ENCODE results near the gene COX7B2.

COX7B2 gene, protein sequence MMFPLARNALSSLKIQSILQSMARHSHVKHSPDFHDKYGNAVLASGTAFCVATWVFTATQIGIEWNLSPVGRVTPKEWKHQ

DNA sequence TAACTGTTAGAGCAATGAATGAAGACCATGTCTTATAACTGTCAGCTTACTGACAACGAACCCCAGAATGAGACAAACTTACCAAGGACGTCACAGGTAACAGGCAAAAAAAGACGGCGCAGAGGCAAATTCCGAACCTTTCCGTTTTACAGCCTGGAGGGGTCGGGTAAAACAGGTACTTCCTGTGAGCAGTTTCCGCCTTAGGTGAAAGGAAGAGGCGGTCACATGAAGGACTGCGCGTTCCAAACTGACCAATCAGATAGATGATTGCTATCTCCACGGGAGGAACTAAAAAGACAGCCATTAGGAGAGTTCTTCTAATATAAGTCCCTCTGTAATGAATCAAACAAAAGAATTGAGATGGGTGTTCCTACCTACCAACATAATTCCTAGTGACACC, at the start of gene COX7B2:
COX7B2 (minus strand) TSS at position 168 of the 400 bp plus-strand sequence. CDS start 174,053 bp downstream, outside the sequence.
- no peak for DNase-seq (ENCODE audit: low spot score)

DNA sequence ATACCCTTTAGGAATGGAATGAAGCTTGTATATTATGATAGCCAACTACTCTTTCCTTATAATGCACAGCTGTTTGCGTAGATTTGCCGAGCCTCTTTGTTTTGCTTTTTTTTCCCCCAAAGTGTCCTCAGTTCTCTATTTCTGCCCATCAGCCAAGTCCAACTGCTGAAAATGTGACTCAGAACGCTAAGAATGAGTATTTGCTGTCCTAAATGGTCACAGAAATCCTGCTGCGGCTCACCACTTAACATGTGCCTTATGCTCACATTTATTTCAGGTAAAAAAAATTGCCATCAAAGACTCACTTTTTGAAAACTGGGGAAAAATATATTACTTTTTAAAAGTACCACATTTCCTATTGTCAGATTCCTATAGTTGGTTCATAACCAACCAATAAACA, 47.4 kb upstream of the COX7B2 start:
- no peak for DNase-seq (ENCODE audit: low spot score)

DNA sequence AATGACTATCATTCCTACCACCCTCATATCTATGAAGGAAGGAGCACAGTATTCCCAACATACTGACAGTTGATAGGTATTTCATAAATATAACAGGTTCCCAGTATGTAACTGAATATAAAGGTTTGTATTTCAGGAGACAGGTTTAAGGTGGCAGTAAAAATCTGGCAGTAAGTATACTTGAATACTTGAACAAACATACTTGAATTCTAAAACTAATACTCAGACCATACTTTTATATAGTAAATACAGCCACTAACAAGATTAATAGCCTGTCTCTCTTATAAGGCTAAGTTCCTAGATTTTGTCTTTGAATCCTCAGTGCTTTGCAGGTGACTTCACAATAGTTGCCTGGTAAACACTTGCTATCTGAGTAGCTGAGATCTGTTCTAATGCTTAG, 46.6 kb upstream of the COX7B2 start:
- no peak for DNase-seq (ENCODE audit: low spot score)

DNA sequence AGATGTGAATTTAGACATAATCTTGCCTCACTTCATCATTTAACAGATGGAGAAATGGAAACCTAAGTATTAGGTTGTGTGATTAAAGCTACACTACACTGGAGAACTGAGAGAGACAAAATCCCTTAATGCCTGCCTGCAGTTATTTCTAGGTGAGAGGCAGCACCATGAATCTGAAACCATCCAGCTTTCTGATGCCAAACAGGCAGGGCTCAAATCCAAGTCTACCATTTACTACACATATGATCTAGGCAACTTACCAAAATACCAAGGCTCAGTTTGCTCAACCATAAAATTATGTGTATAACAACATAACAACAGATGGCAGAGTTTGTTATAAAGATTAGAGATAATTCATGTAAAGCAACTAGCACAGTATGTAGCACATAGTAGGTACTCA, 45.6 kb upstream of the COX7B2 start:
- no peak for DNase-seq (ENCODE audit: low spot score)

DNA sequence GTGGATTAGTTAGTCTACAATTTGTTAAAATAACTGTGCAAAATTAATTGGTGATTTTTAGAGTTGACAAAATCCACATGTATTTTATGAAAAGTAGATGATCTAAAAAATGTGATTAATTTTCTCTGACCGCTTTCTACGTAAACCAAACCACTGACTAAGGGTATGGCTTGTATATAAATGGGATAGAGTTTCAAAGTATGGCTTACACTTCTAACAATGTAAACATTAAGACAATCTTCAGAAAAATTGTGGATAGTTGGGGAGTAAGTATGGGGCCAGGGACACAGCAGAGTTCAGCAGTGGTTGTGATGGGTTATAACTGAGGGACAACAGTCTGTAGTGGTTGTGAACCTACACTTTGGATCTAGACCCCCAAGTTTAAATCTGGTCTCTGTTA, 44.5 kb upstream of the COX7B2 start:
- no peak for DNase-seq (ENCODE audit: low spot score)

DNA sequence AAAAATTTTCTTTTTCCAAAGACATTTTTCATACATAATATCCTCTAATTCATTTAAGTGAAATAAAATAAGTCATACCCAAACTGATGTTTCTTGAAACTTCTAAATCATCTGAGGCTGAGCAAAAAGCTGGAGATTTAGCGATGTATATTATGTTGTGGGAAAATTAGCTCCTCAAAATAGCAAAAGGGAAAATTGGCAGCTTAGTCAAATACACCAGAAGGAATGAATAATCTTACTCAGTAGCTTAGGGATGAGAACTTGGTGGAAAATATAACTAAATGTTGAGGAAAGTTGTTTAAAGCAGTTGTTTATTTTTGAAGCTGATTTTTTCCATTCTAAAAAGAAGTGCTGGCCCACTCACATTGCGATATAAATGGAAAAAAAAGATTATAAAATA, 43.4 kb upstream of the COX7B2 start:
- DNase-seq (ENCODE audit: low spot score): no peak

DNA sequence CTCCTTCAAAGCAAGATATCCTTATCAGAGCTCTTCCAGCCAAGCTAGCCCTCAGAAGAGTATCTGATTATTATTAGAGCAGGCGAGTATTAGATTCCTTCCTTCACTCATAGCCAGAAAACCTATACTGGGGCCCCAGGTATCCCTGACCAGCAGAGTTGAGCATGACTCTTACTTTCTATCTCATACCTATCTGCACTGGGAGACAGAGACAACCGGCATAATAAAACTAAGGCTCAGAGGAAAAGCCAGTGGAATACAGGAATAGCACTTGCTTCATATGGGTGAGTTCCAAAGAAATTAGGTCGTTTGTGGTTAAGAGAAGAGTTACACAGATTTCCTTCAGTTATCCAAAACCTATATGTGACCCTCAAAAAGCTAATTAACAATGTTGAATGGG, 41.8 kb upstream of the COX7B2 start:
- no peak for DNase-seq (ENCODE audit: low spot score)

DNA sequence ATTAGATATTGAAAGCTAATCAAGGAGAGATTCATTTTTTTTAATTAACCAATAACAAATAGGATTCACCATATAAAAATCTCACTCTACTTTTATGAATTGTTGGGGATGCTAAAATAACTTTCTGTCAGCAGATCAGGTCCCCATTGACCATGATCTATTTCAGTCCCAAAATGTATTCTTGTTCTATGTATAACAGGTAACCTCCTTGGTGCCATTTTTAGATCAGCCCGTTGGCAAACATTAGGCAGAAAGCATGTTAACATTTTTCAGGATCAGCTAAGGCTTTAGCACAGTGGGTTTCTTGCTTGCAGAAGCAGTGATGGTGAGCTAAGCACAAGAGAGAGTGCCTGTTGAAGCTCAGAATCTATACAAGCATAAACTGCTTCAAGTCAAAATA, 40.8 kb upstream of the COX7B2 start:
- DNase-seq (ENCODE audit: low spot score): no peak

DNA sequence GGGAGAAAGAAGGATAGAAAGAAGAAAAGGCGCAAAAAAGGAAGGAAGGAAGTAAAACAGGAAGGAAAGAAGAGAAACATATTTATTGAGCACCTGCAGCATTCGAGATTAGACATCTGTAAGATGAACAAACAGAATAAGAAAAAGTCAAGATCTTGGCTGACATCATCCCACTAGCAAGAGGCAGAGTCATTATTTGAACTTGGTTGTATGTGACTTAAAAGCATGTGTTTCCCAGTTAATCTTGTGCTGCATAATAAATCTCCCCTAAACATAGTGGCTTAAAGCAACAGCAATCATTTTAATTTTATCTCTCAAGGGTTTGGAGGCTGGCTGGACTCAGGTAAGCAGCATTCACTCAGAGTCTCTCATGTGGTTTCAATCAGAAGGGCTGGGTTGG, 38.5 kb upstream of the COX7B2 start:
- DNase-seq (ENCODE audit: low spot score): no peak

DNA sequence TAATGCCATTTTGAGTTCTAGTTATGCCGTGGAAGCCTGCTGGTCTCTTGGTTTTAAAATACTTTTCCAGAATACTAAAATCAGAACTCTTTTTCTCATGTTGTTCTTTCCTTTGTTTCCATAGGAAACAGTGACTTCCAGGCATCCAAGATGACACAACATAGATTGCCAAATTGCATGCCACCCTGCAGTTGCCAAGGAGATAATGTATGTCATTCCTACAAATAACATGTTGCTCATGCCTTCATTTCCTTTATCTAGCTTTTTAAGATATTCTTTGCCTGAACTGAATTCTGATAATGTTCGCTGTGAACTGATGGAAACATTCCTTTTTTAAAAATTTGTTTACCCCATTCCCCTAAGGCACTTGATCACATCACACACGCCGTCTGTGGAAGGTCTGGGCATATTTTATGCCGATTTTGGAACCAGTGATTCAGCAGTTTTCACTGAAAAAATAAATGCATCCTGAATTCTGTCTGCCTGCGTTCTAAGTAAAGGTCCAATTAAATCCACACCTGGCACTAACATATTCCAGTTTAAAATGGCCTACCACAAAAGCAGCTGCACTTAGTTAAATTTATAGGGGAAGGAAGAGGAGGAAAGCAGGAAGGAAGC, 38.0 kb upstream of the COX7B2 start:
- DNase-seq (ENCODE audit: low spot score): no peak

DNA sequence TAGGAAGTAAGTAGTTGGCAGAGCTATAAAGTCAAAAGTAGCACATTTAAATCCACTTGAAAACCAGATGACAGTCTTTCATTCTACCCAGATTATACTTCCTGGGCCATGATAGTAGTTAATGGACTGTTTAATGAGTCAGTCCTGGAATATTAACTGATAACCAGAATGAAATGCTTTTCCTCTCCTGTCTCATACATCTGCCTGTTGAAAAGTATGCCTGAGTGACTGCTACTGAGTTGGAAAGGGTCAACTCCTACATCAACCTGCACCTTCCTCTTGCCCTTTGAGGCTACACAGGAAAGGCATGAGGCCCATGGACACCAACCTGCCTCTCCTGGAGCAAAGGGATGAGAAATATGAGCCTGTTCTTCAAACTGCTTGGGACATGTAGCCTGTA, 36.0 kb upstream of the COX7B2 start:
- no peak for DNase-seq (ENCODE audit: low spot score)

DNA sequence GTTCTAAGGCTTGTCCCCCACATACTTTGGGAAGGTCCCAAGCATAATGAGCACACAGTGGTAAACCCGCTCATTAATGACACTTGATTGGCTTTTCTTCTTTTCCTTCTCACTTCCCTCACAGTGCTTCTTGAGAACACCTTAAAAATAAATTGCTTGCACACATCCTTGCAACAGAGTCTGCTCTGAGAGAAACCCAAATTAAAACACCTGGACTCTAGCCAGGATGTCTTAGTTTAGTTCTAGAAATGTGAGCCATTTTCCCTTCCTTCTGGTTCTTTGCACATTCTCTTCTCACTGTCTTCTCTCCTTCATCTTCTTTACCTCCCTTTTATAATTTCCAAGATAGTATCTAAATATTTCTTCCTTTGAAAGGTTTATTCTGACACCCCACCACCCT, 35.3 kb upstream of the COX7B2 start:
- DNase-seq (ENCODE audit: low spot score): no peak

DNA sequence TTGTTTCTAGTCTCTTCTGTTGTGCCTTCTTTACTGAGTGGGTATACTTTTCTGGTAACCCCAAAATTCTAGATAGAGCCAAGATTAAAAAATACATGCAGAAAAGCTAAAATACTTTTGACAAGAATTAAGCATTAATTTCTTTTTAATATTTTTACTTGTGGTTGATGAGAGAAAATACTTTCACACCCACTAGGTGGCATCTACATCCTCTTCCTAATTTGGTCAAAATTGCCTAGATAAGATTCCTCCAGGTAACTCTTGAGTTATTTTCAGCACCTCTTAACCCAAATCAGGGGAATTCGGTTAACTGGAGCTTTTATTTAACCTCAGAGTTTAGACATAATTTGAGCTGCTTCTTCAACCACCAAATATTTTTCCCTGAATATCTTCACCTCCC, 28.4 kb upstream of the COX7B2 start:
- no peak for DNase-seq (ENCODE audit: low spot score)

DNA sequence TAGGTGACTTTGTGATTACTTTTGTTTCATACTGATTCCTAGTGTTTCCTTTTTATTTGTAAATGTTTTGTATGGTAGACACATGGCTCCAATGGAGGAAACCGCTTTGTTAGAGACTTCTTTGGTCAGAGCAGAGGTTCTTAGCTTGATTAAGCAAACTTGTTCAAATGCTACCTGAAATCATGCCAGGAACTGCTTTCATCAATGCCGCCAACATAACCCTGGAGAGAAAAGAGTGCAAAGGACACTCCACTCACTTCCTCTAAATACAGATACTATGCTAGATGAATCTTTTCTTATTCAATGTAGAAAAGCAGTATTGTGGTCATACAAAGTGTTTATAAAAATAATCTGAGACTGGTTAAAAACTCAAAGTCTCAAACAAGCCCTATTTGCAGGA, 25.7 kb upstream of the COX7B2 start:
- DNase-seq (ENCODE audit: low spot score): no peak

DNA sequence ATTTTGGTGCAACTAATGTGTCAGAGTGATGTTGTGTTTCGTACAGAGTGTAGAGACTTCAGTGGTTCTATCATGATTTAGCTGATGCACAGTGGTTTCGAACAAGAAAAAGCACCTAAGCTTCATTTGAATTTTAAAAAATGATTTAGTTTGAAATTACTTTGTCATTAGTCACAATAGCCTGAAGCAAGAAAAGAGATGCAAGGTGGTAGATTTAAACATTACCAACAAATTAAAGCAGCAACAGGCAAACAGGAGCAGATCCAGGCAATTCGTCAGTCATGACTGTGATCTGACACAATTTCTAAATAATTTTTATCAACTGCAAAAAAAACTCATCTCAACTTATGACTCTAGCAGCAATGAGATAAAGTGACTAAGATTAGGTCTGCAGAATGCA, 24.6 kb upstream of the COX7B2 start:
- no peak for DNase-seq (ENCODE audit: low spot score)

DNA sequence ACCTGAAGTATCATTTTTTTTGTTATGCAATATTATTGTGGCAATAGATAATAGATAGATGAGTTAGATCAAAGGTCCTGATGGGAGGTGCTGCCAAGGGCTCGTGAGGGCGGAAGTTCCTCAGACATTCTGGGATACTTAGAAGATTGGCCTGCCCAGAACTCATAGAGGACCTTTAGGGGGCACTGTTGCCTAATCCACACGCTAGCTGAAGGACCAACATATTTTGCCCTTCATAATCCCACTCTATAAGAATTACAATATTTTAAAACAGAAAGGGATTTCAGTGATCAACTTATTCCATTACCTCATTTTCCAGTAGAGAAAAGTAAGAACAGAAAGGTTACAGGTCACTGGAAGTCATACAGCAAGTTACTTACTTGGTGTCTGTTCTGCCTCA, 22.9 kb upstream of the COX7B2 start:
- DNase-seq (ENCODE audit: low spot score): no peak

DNA sequence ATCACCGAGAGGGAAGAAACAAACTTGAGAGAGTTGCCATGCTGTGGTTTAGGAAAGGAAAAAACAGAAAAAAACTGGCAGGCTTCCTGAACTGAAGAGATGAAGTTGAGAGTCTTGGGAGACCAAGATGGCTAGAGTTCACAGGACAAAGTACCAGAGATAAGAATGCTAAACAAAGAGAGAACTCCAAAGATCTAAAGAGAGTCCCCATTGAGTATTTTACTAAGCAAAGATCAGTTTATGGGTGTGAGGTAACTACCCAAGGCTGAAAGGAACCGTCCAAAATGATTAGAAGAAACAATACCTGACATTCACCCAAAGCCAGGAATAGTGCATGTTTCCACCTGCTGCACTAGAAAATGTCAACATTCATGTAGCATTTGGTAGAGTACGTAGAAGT, 21.8 kb upstream of the COX7B2 start:
- no peak for DNase-seq (ENCODE audit: low spot score)

DNA sequence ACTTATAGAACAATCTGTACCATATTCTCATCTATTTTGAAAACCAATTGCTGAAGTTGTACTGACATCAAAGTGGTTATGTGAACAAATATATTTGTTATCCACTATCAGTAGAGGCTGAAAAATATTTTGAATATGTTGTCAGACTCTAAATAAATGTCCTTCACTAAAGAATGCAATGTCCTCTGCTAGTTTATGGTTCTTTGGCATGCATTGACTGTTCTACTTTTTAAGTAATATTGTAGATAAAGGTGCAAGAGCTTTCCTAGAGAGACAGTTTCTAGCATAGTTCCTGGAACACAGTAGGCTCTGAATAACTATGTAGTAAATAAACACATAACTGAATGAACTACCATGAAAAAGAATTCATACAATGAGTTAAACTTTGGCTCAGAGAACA, 18.2 kb upstream of the COX7B2 start:
- DNase-seq (ENCODE audit: low spot score): no peak

DNA sequence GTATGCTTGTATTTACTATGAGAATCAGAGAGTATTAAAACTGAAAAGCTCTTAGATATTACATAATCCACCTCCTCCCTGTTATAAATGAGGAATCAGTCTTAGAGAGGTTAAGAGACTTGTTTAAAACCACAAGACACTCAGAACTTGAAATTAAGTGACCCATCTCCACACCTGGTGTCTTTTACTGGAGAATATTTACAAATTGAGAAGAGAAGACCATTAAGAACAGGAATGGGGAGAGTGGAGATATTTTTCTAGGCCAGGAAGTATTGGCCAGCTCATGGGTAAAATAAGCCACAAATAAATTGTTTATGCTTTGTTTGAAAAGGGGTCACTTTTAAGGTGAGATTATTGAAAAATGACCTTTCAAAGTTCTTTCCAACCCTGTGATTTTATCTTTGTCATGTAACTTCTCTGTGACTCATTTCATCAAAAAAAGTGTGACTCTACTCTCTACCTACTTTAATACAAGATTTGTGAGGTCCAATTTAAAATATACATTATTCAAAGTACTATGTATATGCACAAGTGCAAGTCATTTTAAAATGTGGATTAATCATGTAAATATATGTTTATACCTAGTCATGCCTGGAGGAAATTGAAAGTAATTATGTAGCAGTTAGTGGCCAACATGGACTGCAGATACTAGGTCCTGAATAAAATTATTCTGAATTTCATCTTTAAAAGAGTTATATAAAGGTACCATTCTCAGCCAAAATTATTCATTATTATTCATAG, 15.9 kb upstream of the COX7B2 start:
- no peak for DNase-seq (ENCODE audit: low spot score)

DNA sequence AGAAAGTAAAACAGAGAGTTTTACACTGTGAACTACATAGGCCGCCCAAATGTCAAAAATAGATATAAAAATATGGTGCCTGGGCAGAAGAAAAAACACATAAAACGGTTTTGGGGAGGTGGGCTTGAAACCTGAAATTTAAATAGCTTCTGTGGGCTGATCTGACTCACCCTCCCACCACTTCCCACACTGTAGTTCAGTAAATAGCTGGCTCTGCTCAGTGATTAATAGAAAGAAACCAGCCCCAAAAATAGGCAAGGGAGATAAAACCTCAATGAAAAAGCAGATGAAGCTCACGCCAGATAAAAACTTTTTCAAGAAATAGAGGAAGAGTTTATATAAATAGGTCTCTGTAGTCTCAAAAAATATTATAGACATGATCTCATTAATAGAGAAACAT, 13.2 kb upstream of the COX7B2 start:
- DNase-seq (ENCODE audit: low spot score): no peak

DNA sequence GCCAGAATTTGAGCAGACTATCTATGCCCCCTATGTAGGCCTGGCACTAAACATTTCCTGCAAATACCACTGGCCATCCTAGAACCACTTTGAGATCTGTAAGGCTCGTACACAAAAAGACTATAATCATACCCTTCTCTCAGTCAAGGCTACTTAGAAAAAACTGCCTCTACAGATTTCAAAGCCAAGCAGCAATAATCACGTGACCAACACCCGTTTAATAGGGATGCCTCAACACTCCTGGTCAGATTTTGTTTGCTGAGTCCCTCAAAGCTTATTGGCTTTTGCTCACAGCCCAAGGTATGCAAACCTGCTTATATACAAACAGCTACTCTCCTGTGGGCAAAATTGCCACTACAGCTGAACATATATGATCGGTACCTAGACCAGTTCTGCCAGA, 897 bp downstream of the COX7B2 start:
- DNase-seq (ENCODE audit: low spot score): no peak

DNA sequence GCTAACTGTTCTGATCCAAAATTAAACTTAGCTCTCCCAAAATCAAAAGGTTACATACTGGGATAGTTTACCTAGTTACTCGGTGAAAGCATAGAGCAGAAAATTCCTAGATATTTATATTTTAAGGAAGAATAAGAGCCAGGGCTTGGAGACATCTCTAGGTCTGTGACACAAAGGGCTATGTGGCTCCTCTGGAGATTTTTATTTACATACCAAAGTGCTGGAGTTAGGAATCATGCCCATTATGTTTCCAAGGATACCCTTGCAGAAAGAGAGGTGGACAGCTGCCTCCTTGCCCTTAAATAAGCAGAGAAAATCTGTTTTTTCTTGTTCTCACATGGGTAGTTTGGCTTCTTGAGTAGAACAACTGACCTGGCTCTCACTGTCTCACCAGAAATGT, 9.0 kb downstream of the COX7B2 start:
- no peak for DNase-seq (ENCODE audit: low spot score)

DNA sequence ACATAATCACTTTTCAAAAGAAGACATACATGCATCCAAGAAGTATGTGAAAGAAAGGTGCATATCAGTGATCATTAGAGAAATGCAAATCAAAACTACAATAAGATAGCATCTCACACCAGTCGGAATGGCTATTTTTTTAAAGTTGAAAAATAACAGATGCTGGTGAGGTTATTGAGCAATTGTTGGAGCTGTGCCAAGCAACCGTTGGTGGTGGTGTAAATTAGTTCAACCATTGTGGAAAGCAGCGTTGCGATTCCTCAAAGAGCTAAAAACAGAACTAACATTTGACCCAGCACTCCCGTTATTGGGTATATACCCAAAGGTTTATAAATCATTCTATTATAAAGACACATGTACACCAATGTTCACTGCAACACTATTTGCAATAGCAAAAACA, 14.2 kb downstream of the COX7B2 start:
- DNase-seq (ENCODE audit: low spot score): no peak

DNA sequence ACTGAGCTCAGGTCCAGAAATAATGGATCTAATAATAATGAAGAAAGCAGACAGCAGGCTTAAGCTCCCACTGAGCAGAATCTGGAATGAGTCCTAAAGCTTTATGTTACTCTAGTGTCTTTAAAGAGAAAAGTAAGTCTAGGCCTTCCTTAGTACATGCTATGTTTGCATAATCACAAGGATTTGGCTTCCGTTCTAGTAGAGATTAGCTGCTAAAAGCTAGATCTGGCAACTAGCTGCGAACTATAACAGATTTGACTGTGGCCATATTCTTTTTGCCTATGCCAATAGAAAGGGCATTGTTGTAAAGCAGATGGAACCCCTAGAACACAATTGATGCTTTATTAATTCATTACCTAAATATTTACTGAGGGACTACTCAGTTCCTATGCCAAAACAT, 19.0 kb downstream of the COX7B2 start:
- no peak for DNase-seq (ENCODE audit: low spot score)
